ENCODE data around the gene JAGN1.
"Not testable (repeated sequence)": the region's sequence is repeated elsewhere in the genome, so short reads cannot be mapped to it uniquely, and the experiment has no call there.

JAGN1 gene

DNA sequence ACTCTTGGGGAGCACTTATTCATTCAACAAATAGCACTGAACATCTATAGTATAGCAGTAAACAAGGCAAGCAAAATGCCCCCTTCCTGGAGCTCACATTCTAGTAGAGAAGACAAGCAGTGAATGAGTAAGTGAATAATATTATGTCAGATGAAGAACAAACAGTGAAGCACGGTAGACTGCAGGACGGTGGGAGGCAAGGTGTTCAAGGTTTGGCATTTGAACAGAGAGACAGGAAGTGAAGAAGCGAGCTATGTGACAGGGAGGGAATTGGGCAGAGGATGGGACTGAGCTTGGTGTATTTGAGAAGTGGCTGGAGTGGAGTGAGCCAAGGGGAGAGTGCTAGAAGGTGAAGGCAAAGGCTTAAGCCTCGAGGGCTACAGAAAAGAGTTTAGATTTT, 44.6 kb downstream of the JAGN1 start:
- no peaks in the 10 kb centered on the region for H3K9me3 ChIP-seq
- peaks cover 6 to 38% (median 29%) of the 10 kb centered on the region in 3 donors for H3K36me3 ChIP-seq
- H3K4me1 ChIP-seq: peaks cover 4 to 27% (median 22%) of the 10 kb centered on the region in 4 donors
- TF ChIP-seq, protein P1, sequence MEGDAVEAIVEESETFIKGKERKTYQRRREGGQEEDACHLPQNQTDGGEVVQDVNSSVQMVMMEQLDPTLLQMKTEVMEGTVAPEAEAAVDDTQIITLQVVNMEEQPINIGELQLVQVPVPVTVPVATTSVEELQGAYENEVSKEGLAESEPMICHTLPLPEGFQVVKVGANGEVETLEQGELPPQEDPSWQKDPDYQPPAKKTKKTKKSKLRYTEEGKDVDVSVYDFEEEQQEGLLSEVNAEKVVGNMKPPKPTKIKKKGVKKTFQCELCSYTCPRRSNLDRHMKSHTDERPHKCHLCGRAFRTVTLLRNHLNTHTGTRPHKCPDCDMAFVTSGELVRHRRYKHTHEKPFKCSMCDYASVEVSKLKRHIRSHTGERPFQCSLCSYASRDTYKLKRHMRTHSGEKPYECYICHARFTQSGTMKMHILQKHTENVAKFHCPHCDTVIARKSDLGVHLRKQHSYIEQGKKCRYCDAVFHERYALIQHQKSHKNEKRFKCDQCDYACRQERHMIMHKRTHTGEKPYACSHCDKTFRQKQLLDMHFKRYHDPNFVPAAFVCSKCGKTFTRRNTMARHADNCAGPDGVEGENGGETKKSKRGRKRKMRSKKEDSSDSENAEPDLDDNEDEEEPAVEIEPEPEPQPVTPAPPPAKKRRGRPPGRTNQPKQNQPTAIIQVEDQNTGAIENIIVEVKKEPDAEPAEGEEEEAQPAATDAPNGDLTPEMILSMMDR (IDR thresholded peaks at IDR 0.05): no peak
- H3K27me3 ChIP-seq: no peaks in the 10 kb centered on the region
- DNase-seq: no peak
- peak overlapping the region; percentile 57 to 88 for H3K4me3 ChIP-seq
- intact Hi-C loops (cut with DNase I; ENCODE audit: low total_unique reads): loop anchor here (5.0 kb wide), 1 partner anchor 203 kb away; the partner anchor contains the start of gene BRPF1
- peak overlapping the region; percentile 90 to 91 for H3K27ac ChIP-seq

DNA sequence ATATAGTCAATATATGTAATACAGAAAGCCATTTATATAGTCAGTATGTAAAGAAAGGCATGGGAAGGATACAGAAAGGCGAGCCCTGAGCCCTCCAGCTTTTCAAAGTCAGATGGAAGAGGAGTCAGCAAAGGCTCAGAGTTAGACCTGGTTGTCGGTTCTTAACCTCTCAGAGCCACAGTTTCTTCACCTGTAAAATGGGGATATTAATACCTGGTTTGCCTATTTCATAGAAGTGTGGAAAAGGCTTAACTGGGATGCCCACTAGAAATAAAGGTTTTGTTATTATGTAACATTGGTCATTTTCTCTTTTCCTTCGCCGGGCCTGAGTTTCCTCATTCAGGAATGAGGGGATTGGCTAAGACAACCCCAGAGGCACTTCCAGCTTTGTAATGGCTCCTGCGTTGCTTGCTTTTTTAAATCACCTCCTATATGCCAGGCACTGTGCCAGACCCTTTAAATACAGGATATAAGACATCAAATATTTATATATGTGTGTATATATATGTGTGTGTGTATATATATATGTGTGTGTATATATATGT, 45.6 kb downstream of the JAGN1 start:
- no peak overlapping the region for H3K4me3 ChIP-seq
- peaks cover 4 to 27% (median 22%) of the 10 kb centered on the region in 4 donors for H3K4me1 ChIP-seq
- H3K36me3 ChIP-seq: peaks cover 6 to 35% (median 19%) of the 10 kb centered on the region in 3 donors
- no peaks in the 10 kb centered on the region for H3K27me3 ChIP-seq
- no peak overlapping the region for H3K27ac ChIP-seq
- DNase-seq: no peak
- TF ChIP-seq, protein P1 (IDR thresholded peaks at IDR 0.05): no peak
- H3K9me3 ChIP-seq: no peaks in the 10 kb centered on the region
- intact Hi-C loops (cut with DNase I; ENCODE audit: low total_unique reads): no loop called here

DNA sequence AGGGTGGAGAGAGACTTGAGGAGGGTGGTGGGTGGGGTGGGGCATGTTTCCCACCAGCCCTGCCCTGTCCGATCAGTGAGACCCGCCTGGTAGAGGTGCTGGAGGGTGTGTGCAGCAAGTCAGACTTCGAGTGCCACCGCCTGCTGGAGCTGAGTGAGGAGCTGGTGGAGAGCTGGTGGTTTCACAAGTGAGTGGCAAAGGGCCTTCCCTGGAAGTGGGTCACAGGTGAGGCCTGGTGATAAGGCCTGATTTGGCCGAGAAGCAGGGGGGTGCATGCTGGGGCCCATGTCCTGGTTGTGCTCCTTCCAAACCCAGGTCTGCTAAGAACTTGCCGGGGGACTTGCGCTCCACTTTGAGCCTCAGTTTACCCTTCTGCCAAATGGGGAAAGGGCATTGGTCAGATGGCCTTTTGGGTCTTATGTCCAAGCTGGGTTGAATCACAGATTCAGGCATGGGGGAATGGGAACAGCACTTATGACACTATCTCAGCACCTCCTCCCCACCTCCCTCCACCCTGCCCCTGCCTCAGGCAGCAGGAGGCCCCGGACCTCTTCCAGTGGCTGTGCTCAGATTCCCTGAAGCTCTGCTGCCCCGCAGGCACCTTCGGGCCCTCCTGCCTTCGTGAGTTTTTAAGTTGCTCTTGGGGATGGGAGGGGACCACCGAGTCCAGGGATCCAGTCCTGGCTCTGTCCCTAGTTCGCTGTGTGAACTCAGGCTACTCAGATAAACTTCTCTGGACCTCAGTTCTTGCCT, 47.3 kb downstream of the JAGN1 start:
- Histone ChIP-seq H3K36me3 (peaks cover 6 to 48% (median 20%) of the 10 kb centered on the region in 3 donors), H3K27ac (no peak overlapping the region), H3K9me3 (no peaks in the 10 kb centered on the region), H3K27me3 (no peaks in the 10 kb centered on the region), H3K4me1 (peaks cover 4 to 23% (median 19%) of the 10 kb centered on the region in 4 donors), H3K4me3 (no peak overlapping the region)
- intact Hi-C loops (cut with DNase I; ENCODE audit: low total_unique reads): no loop called here
- TF ChIP-seq, protein P1 (IDR thresholded peaks at IDR 0.05): no peak
- no peak for DNase-seq

DNA sequence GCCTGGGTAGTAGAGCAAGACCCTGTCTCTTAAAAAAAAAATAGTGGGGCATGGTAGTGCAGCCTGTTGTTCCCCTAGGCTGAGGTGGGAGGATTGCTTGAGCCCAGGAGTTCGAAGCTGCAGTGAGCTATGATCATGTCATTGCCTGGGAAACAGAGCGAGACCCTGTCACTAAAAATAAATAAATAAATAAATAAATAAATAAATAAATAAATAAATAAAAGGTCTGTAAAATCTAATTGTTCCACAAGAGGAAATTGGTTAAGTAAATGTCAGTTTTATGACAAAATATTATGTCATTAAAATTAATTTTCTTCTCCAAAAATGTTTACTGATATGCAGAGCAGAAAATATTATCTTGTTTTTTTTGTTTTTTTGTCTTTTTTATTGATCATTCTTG, 48.6 kb downstream of the JAGN1 start:
- no peaks in the 10 kb centered on the region for H3K27me3 ChIP-seq
- TF ChIP-seq, protein P1 (IDR thresholded peaks at IDR 0.05): no peak
- H3K4me3 ChIP-seq: no peak overlapping the region
- intact Hi-C loops (cut with DNase I; ENCODE audit: low total_unique reads): no loop called here
- H3K4me1 ChIP-seq: peaks cover 4 to 23% (median 19%) of the 10 kb centered on the region in 4 donors
- peaks cover 6 to 61% (median 29%) of the 10 kb centered on the region in 3 donors for H3K36me3 ChIP-seq
- no peak overlapping the region for H3K27ac ChIP-seq
- no peak for DNase-seq
- H3K9me3 ChIP-seq: no peaks in the 10 kb centered on the region

DNA sequence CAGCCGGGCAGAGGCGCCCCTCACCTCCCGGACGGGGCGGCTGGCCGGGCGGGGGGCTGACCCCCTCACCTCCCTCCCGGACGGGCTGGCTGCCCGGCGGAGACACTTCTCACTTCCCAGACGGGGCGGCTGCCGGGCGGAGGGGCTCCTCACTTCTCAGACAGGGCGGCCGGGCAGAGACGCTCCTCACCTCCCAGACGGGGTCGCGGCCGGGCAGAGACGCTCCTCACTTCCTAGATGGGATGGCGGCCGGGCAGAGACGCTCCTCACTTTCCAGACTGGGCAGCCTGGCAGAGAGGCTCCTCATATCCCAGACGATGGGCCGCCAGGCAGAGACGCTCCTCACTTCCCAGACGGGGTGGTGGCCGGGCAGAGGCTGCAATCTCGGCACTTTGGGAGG, 49.5 kb downstream of the JAGN1 start:
- H3K9me3 ChIP-seq, H3K27me3 ChIP-seq, H3K27ac ChIP-seq, H3K4me3 ChIP-seq, DNase-seq: not testable (repeated sequence)
- intact Hi-C loops (cut with DNase I; ENCODE audit: low total_unique reads): loop anchor here (10.0 kb wide), 2 partner anchors 75 to 95 kb away; partner anchors contain the start of gene RPUSD3
- H3K4me1 ChIP-seq: peaks cover under 1 to 15% (median 10%) of the 10 kb centered on the region in 4 donors
- peaks cover 6 to 69% (median 36%) of the 10 kb centered on the region in 3 donors for H3K36me3 ChIP-seq

DNA sequence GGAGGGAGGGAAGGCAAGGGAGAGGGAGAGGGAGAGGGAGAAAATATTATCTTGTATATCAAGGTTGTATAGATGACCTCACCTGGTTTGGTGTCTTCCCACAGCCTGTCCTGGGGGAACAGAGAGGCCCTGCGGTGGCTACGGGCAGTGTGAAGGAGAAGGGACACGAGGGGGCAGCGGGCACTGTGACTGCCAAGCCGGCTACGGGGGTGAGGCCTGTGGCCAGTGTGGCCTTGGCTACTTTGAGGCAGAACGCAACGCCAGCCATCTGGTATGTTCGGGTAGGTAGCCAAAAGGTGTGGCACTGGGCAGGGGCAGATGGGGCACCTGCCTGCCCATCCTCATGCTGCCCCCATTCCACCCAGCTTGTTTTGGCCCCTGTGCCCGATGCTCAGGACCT, 50.3 kb downstream of the JAGN1 start:
- H3K36me3 ChIP-seq: peaks cover 6 to 66% (median 36%) of the 10 kb centered on the region in 3 donors
- peaks cover 0 to 8% (median 6%) of the 10 kb centered on the region in 4 donors for H3K4me1 ChIP-seq
- intact Hi-C loops (cut with DNase I; ENCODE audit: low total_unique reads): loop anchor here (10.0 kb wide), 2 partner anchors 74 to 96 kb away; partner anchors contain the start of gene RPUSD3
- TF ChIP-seq, protein P1 (IDR thresholded peaks at IDR 0.05): no peak
- H3K27ac ChIP-seq: no peak overlapping the region
- H3K4me3 ChIP-seq: no peak overlapping the region
- H3K9me3 ChIP-seq: no peaks in the 10 kb centered on the region
- no peak for DNase-seq
- no peaks in the 10 kb centered on the region for H3K27me3 ChIP-seq
